Neural progenitor cell (in vitro differentiated cells): ENCODE measurements around the gene GTPBP2. TPM values are rescaled to one million over a fixed set of nuclear protein-coding genes. Genes with fewer than 3 reads are reported as not detected.

ENCODE experiments used
- DNase-seq: peaks from one replicate; pipeline ENCODE4 v3.0.0-alpha.2; 2016; ENCODE audit warnings: low spot score
- H2AFZ ChIP-seq: fragments of 200-600 bp; sonication (generic); replicated peaks from 2 replicates; pipeline ENCODE4 v1.6.1; 2016; ENCODE audit warnings: antibody characterized with exemption
- H3F3A ChIP-seq: fragments of 200-600 bp; sonication (generic); 2 replicates; pipeline ENCODE4 v1.6.1; 2016; ENCODE audit warnings: antibody characterized with exemption, low read depth
- H3K27ac ChIP-seq: fragments of 200-600 bp; sonication (generic); 2 replicates; pipeline ENCODE4 v1.5.1; 2016; ENCODE audit warnings: mild to moderate bottlenecking
- H3K27me3 ChIP-seq: fragments of 200-600 bp; sonication (generic); 2 replicates; pipeline ENCODE4 v1.6.1; 2016; ENCODE audit warnings: mild to moderate bottlenecking, moderate library complexity
- H3K36me3 ChIP-seq: fragments of 200-600 bp; sonication (generic); 2 replicates; pipeline ENCODE4 v1.5.1; 2016
- H3K4me1 ChIP-seq: fragments of 200-600 bp; sonication (generic); 2 replicates; pipeline ENCODE4 v1.6.1; 2016; ENCODE audit warnings: mixed run types
- H3K4me2 ChIP-seq: fragments of 200-600 bp; sonication (generic); 2 replicates; pipeline ENCODE4 v1.6.1; 2016
- H3K4me3 ChIP-seq: fragments of 200-600 bp; sonication (generic); 2 replicates; pipeline ENCODE4 v1.5.1; 2016
- H3K79me2 ChIP-seq: fragments of 200-600 bp; sonication (generic); 2 replicates; pipeline ENCODE4 v1.6.1; 2016; ENCODE audit warnings: low read depth
- H3K9ac ChIP-seq: fragments of 200-600 bp; sonication (generic); 2 replicates; pipeline ENCODE4 v1.6.1; 2016
- H3K9me3 ChIP-seq: fragments of 200-600 bp; sonication (generic); 2 replicates; pipeline ENCODE4 v1.5.1; 2016; ENCODE audit warnings: low read depth
- H4K20me1 ChIP-seq: fragments of 200-600 bp; sonication (generic); 2 replicates; pipeline ENCODE4 v1.6.1; 2016; ENCODE audit warnings: low read depth
- H3K27ac Mint-ChIP-seq: 3 replicates; pipeline ENCODE4 v1.8.0; 2021; ENCODE audit warnings: mixed read lengths
- H3K27me3 Mint-ChIP-seq: 2 replicates; pipeline ENCODE4 v1.8.0; 2022; ENCODE audit warnings: low read depth, mild to moderate bottlenecking, inconsistent platforms, moderate library complexity, mixed read lengths; ENCODE audit not compliant: insufficient read depth
- H3K36me3 Mint-ChIP-seq: 3 replicates; pipeline ENCODE4 v1.8.0; 2021; ENCODE audit warnings: mixed read lengths
- H3K4me1 Mint-ChIP-seq: 3 replicates; pipeline ENCODE4 v1.8.0; 2021; ENCODE audit warnings: mixed read lengths
- H3K4me3 Mint-ChIP-seq: 3 replicates; pipeline ENCODE4 v1.8.0; 2021; ENCODE audit warnings: mild to moderate bottlenecking, moderate library complexity, mixed read lengths
- H3K9me3 Mint-ChIP-seq: 3 replicates; pipeline ENCODE4 v1.8.0; 2020; ENCODE audit warnings: mixed read lengths
- EZH2 ChIP-seq: fragments of 200-600 bp; sonication (generic); IDR thresholded peaks from 2 replicates; pipeline ENCODE4 v1.6.1; 2017; ENCODE audit warnings: antibody characterized with exemption, mild to moderate bottlenecking, moderate library complexity
- EZH2phosphoT487 ChIP-seq: fragments of 200-600 bp; sonication (generic); IDR thresholded peaks from 2 replicates; pipeline ENCODE4 v1.6.1; 2017; ENCODE audit warnings: antibody characterized with exemption
- total RNA-seq: library from RNA; depleted of rRNA; stranded (reverse); fragments of >200 nt; gene quantifications from 2 replicates; pipeline ENCODE4 v1.2.3, GENCODE V29; 2015; ENCODE audit warnings: low replicate concordance
- TF ChIP-seq, protein P1 (sequence below): fragments of 200-600 bp; sonication (generic); IDR thresholded peaks from 2 replicates; pipeline ENCODE4 v1.5.1; 2017; ENCODE audit warnings: antibody characterized with exemption, mild to moderate bottlenecking

GTPBP2 gene
- total RNA-seq, 1 donor from 2014 or later = 45.5 TPM

DNA sequence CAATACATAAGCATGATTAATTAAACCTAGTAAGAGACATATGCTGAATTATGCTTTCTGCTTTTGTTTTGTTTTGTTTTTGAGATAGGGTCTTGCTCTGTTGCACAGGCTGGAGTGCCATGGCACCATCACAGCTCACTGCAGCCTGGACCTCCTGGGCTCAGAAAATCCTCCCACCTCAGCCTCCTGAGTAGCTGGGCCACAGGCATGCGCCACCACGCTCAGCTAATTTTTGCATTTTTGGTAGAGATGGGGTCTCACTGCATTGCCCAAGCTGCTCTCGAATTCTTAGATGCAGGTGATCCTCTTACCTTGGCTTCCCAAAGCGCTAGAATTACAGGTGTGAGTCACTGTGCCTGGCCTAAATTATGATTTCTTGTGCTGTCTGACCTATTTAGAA, 57.0 kb downstream of the GTPBP2 start:
- Histone ChIP-seq H4K20me1 (peaks cover 12% of the 10 kb centered on the region), H3F3A (peaks cover 20% of the 10 kb centered on the region), H3K4me2 (no peak overlapping the region), H3K27ac (no peak overlapping the region), H3K27me3 (no peaks in the 10 kb centered on the region), H3K9me3 (no peaks in the 10 kb centered on the region), H3K4me1 (peaks cover 10% of the 10 kb centered on the region), H3K4me3 (no peak overlapping the region), H3K79me2 (peaks cover 53% of the 10 kb centered on the region), H2AFZ (no peak overlapping the region), H3K9ac (no peak overlapping the region), H3K36me3 (peaks cover 26% of the 10 kb centered on the region)
- Mint-ChIP-seq H3K27me3 (no peaks in the 10 kb centered on the region), H3K27ac (no peak overlapping the region), H3K9me3 (no peaks in the 10 kb centered on the region), H3K36me3 (peaks cover 18% of the 10 kb centered on the region), H3K4me1 (peaks cover 15% of the 10 kb centered on the region), H3K4me3 (no peak overlapping the region)
- DNase-seq = no peak
- TF ChIP-seq, protein P1, sequence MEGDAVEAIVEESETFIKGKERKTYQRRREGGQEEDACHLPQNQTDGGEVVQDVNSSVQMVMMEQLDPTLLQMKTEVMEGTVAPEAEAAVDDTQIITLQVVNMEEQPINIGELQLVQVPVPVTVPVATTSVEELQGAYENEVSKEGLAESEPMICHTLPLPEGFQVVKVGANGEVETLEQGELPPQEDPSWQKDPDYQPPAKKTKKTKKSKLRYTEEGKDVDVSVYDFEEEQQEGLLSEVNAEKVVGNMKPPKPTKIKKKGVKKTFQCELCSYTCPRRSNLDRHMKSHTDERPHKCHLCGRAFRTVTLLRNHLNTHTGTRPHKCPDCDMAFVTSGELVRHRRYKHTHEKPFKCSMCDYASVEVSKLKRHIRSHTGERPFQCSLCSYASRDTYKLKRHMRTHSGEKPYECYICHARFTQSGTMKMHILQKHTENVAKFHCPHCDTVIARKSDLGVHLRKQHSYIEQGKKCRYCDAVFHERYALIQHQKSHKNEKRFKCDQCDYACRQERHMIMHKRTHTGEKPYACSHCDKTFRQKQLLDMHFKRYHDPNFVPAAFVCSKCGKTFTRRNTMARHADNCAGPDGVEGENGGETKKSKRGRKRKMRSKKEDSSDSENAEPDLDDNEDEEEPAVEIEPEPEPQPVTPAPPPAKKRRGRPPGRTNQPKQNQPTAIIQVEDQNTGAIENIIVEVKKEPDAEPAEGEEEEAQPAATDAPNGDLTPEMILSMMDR = no peak

DNA sequence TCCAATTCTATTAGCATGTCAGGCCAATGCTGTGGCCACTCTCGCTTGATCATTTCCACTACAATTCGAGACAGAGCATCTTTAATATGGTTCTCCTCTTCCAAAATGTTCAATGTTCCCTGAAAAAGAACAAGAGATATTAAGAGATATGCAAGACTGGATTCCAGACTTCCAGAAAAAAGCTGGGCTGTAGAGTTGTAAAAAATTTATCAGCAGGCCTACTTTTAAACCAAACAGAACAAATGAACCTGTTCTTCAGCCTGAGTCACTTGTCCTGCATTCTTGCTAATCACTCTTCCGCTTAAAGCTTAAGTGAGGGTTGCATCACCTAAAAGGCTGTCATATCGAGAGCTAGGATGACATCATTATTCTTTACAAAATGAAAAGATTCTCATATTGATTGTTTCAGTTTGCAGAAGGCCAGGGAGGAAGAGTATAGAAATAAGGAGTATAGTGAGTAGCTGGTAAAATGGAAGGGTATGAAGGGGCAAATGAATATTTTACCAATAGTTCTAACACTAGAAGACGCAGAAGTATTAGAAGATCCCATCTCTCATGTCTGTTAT, 58.1 kb downstream of the GTPBP2 start:
- Histone ChIP-seq H3K79me2 (peaks cover 44% of the 10 kb centered on the region), H3K36me3 (peaks cover 26% of the 10 kb centered on the region), H2AFZ (no peak overlapping the region), H3K9ac (no peak overlapping the region), H4K20me1 (peaks cover 12% of the 10 kb centered on the region), H3K4me1 (peaks cover 10% of the 10 kb centered on the region), H3K27me3 (no peaks in the 10 kb centered on the region), H3K4me3 (no peak overlapping the region), H3K4me2 (no peak overlapping the region), H3K9me3 (no peaks in the 10 kb centered on the region), H3K27ac (no peak overlapping the region), H3F3A (peaks cover 9% of the 10 kb centered on the region)
- Mint-ChIP-seq H3K9me3 (no peaks in the 10 kb centered on the region), H3K27ac (no peak overlapping the region), H3K27me3 (no peaks in the 10 kb centered on the region), H3K4me1 (peaks cover 9% of the 10 kb centered on the region), H3K4me3 (no peak overlapping the region), H3K36me3 (peaks cover 18% of the 10 kb centered on the region)
- no peak for DNase-seq
- no peak for TF ChIP-seq EZH2phosphoT487
- TF ChIP-seq EZH2 = no peak
- TF ChIP-seq, protein P1 = no peak

Other genes starting within 250 kb of the GTPBP2 start
- 10.1 and 14.6 TPM in 2 replicates for gene ABCC10, start 201.7 kb downstream of the GTPBP2 start, total RNA-seq
- gene DLK2, start 173.7 kb downstream of the GTPBP2 start, total RNA-seq = 1.1 TPM in 1 of 2 replicates, not detected in the other
- gene TJAP1, start 151.7 kb downstream of the GTPBP2 start, total RNA-seq = 12.9 and 31.4 TPM in 2 replicates
- 0.37 TPM in 1 of 2 replicates, not detected in the other for gene LRRC73, start 118.9 kb downstream of the GTPBP2 start, total RNA-seq
- 102 and 117 TPM in 2 replicates for gene YIPF3, start 112.3 kb downstream of the GTPBP2 start, total RNA-seq
- gene POLR1C, start 112.2 kb downstream of the GTPBP2 start, total RNA-seq = 23.2 and 24.4 TPM in 2 replicates
- gene XPO5, start 53.2 kb downstream of the GTPBP2 start, total RNA-seq = 62.5 and 65.0 TPM in 2 replicates
- 10.7 and 17.0 TPM in 2 replicates for gene POLH, start 53.1 kb downstream of the GTPBP2 start, total RNA-seq
- 52.0 and 88.1 TPM in 2 replicates for gene MAD2L1BP, start 6.6 kb upstream of the GTPBP2 start, total RNA-seq
- gene RSPH9, start 15.8 kb upstream of the GTPBP2 start, total RNA-seq = 0.47 and 1.4 TPM in 2 replicates
- gene MRPS18A, start 58.5 kb upstream of the GTPBP2 start, total RNA-seq = 34.5 and 52.7 TPM in 2 replicates
- gene VEGFA, start 140.9 kb upstream of the GTPBP2 start, total RNA-seq = 49.6 and 78.6 TPM in 2 replicates